IPS-NIHi7 (cell line): Measurements from ENCODE around the gene CFTR.
A peak's percentile ranks its signal among the peaks of the same experiment; 100 is the strongest.
"Not testable (repeated sequence)": the region's sequence is repeated elsewhere in the genome, so short reads cannot be mapped to it uniquely, and the experiment has no call there.

Source experiments
- DNase-seq: peaks from one replicate; pipeline ENCODE4 v3.0.0; 2012; ENCODE audit warnings: mixed read lengths; ENCODE audit errors: extremely low spot score

Gene CFTR

DNA sequence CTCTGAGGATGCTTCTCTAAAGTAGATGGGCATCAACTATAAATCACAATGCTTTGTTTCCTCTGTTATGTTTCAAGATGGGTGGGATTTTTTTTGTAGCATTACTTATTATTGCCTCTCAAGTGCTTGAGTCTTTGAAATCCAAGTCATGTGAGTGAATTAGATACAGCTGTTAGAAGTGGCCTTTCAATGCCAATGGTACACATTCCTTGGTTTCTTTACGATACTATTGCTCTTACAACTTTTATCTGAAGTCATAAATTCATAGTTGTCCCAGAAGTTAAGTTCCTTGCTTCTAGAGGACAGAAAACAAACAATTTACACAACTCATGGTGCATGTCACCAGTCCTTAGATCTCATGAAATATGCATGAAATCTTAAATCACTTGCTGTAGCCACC lies 15.5 kb downstream of the CFTR start:
- DNase-seq, result no peak

DNA sequence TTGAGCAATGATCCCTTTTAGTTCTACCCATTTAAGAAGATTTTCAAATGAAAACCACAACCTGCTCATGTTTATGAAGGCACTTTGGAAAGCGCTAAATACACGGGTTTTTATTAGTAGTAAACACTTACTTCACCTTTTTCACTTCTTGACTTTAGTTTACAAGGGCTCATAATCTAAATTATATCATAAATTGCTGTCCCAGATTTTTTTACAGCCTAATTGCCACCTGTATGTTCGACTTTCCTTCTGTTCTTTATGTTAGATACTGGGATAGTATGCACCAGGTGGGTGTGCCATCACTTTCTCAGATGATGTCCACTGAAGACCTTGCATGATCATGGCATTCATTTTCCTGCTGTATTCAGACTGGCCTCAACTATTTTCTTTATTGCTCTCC lies 22.5 kb downstream of the CFTR start:
- no peak for DNase-seq

GRCh38 chr7:117505238-117505637 lies 25.4 kb downstream of the CFTR start:
- DNase-seq, result no peak

DNA sequence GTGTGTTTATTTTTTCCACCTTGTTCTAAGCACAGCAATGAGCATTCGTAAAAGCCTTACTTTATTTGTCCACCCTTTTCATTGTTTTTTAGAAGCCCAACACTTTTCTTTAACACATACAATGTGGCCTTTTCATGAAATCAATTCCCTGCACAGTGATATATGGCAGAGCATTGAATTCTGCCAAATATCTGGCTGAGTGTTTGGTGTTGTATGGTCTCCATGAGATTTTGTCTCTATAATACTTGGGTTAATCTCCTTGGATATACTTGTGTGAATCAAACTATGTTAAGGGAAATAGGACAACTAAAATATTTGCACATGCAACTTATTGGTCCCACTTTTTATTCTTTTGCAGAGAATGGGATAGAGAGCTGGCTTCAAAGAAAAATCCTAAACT lies 28.9 kb downstream of the CFTR start:
- no peak for DNase-seq

- DNase-seq, result not testable (repeated sequence)
Observed at GRCh38 chr7:117517194-117517593, 37.4 kb downstream of the CFTR start.

DNA sequence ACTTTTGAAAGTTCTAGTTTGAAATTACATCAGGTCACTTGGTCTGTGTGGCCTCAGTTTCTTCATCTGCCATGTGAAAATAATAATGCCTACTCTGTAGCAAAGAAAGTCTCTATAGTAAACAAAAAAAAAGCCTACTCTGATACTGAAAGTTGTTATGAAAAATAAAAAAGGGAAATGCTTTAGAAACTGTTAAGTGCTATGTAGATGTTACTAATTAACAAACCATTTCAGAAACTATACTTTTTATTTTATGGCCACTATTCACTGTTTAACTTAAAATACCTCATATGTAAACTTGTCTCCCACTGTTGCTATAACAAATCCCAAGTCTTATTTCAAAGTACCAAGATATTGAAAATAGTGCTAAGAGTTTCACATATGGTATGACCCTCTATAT lies 50.6 kb downstream of the CFTR start:
- DNase-seq, result no peak

DNA sequence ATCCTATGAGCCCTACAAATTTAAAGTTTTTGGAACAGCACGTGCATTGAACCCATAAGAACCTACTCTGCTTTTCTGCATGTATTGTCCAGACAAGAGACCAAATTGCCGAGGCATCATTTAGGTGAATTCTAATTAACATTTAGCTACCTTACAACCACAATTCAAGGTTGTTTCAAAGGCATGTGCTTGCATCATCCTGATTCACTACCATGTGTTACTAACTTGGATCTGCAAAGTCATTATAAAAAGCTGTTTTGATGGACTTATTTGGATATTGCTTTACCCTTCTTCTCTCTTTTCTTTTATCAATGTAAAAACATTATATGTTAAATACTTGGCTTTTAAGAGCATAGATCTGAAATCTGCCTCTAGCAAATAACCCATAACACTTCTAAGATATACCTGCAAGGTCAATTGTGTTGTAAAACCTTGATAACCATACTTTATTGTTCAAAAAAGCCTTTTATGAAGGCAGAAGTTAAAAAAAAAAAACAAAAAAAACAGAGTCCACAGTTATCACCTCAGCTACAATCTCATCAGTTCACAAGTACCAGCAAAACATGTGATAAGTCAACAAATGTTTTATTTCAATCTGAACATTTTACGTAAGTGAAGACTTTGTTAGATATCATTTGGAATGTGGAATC lies 51.9 kb downstream of the CFTR start:
- DNase-seq, result no peak

GRCh38 chr7:117538053-117538452 lies 58.2 kb downstream of the CFTR start:
- no peak for DNase-seq

DNA sequence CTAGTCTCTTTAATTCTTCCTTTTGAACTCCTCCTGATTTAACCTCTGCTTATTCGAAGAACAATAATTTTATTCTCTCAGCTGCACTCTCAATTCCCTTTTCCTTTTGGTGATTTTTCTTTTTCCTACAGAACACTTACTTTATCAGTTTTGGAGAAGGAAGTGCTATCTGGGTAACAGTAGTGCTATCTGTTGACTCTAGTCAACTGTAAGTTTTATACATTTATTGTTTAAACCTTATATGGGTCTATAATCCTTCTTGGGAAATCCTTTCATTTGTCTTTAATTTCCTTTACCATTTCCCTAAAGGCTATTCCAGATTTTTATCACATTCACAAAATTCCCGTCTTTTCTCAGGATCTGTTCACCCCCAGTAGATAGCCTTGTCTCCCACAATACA lies 64.2 kb downstream of the CFTR start:
- DNase-seq, result no peak

DNA sequence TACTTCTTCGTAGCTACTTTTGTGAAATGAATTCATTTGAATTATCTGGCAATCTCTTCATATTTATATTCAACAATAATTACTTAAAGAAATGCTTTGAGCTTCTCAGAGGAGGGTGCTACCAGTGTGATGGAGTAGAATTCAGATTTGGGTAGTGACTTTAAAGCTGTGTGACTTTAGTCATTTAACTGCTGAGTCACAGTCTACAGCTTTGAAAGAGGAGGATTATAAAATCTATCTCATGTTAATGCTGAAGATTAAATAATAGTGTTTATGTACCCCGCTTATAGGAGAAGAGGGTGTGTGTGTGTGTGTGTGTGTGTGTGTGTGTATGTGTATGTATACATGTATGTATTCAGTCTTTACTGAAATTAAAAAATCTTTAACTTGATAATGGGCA lies 68.2 kb downstream of the CFTR start:
- no peak for DNase-seq

DNA sequence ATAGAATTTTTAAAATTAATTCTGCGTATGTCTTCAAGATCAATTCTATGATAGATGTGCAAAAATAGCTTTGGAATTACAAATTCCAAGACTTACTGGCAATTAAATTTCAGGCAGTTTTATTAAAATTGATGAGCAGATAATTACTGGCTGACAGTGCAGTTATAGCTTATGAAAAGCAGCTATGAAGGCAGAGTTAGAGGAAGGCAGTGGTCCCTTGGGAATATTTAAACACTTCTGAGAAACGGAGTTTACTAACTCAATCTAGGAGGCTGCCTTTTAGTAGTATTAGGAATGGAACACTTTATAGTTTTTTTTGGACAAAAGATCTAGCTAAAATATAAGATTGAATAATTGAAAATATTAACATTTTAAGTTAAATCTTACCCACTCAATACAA lies 70.8 kb downstream of the CFTR start:
- no peak for DNase-seq

DNA sequence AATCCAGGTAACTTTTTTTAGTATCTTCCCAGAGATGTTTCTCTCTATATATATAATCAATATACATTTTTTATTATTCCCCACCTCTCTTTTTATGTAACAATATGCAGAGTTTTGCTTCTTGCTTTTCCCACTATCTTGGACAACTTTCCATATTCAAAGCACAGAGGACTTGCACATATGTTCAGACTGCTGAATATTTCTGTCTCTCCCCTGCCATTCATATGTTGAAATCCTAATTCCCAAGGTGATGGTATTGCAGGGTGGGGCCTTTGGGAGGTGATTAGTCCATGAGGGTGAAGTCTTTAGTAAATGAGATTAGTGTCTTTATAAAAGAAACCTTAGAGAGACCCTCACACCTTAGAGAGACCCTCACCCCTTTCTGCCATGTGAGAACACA lies 72.8 kb downstream of the CFTR start:
- DNase-seq, result no peak

- no peak for DNase-seq
Observed at GRCh38 chr7:117555260-117555659, 75.4 kb downstream of the CFTR start.

GRCh38 chr7:117559391-117559790 lies 79.6 kb downstream of the CFTR start:
- no peak for DNase-seq

DNA sequence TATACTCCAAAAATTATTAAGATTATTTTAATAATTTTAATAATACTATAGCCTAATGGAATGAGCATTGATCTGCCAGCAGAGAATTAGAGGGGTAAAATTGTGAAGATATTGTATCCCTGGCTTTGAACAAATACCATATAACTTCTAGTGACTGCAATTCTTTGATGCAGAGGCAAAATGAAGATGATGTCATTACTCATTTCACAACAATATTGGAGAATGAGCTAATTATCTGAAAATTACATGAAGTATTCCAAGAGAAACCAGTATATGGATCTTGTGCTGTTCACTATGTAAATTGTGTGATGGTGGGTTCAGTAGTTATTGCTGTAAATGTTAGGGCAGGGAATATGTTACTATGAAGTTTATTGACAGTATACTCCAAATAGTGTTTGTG lies 80.2 kb downstream of the CFTR start:
- DNase-seq, result no peak

DNA sequence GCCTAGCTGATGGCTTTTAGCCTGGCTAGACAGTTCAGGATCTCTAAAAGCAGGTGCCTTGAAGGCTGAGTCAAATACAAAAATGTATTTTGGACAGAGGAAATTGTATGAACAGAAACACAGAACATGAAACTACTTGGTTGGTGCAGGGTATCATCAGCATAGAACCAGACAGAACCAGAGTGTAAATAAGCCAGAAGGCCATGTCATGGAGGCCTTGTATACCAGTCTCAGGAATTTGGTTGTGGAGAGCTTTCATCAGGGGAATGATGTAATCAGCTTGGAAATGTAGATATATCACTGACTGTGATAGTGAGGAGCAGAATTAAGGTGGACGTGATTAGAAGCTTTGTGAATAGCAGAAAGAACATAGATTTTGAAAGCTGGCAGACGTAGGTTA lies 82.9 kb downstream of the CFTR start:
- DNase-seq, result no peak

DNA sequence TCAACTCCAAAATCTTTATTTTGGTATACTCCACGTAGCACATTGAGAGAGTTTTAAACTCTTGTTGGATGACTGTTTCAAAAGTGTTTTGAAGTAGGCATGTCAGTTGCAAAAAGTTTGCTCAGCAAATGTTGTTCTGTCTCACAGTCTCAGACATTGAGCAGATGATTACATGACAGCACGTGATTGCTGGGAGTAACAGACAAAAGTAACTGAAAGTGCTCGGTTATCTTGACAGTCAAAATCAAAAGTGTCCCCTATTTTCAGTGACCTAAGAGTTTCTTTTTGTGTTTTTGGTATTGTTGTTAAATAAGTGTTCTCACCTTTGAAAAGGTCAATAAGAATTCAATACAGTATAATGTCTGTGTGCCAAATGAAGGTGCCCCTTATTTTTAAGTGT lies 84.3 kb downstream of the CFTR start:
- DNase-seq, result no peak

DNA sequence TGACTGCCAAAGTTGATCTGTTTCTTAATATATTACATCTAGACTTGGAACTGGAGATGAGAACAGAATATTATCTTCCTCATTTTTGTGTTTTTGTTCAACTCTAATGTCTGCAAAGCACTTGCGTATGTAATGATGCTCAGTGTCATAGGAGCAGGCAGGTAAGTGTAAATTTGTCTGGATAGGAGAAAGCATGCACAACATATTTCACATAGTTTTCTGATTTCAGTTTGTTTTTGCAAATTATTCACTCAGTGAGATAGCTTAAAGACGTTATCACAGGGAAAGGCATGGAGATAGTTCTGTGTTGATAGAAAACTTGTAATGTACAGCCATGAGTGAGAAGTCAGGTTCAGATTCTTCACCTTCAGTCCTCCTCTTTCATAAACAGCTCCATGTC lies 84.8 kb downstream of the CFTR start:
- no peak for DNase-seq

DNA sequence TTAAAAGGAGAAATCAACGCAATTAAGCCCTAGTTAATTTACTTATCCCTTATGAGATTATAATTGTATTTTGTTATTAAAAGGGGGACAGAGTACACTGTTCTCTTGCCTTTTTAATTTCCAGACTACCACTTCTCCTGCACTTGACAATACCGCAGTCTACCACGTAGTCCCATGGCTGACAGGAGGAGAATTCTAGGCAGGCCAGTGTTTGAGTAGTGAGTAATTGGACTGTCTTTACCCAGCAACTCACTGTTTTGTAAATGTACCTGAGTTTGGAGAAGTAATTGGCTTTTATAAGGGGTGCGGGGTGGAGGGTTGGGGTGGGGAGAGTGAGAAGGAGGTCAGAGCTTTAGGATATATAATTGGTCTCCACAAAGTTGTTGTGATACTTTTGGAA lies 85.4 kb downstream of the CFTR start:
- no peak for DNase-seq

- no peak for DNase-seq
Observed at GRCh38 chr7:117567781-117568180, 88.0 kb downstream of the CFTR start.

DNA sequence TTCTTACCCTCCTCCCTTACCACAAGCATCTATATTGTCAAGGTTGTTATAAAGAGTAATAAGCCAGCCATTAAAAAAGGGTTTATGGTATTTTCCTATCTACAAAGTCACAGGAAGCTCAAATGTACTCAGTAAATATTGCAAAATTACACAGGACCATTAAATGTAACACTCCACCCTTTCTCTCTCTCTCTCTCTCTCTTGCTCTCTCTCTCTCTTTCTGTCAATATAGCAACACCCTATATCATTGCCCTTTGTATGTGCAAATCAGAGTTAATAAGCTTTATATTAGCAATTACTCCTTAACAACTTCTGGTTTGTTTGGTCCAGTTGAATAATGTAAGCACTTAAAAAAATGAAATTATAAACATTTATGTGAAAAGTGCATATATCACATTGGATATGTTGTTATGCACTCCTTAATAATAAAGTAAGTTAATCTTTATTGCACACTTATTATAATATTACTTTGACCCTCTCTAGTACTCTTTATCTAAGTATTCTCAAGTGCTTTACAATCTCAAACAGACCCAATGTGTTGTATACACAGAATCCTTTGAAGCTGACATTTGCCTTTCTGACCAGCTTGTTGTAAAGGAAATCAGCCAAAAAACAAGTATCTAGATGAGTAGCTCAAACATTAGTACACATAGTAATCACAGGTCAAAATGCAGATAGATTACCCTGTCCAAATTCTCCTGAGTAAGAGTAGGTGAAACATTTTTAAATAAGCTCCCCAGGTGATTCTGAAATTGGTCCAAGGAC lies 93.2 kb downstream of the CFTR start:
- no peak for DNase-seq

DNA sequence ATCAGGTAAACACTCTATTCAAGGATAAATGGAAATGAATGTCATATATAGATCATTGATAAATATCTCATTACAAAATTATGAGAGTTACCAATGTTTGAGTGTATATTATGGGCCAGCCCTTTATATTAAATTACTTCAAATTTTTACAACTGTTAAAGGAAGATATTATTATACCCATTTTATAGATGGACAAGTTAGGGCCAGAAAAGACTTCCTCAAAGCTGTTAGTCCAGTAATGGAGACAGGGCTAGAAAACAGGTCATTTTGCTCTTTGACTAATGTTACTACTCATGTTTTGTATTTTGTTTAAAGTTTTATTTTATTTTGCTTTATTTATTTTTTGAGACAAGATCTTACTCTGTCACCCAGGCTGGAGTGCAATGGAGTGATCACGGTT lies 101.6 kb downstream of the CFTR start:
- DNase-seq, result no peak

DNA sequence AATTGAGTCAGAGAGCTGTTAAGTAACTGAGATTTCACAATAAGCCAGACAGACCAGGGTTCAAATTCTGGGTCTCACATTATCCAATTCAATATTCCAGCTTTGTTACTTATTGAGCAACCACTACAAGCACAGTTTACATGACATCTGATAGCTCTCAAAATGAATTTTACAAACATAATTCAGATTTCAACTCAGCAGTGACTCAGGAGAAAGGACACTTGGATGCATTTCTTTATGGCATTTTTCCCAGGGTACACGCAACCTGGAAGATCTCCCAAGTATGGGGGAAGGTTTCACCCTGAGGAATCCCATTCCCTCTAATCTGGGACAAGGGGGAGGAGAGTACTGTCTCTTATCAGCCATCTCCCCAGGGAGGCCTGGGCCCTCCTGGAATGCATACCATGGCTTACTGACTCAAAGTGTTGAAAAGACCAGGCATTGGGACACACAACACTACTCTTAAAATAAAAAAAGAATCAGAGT lies 102.4 kb downstream of the CFTR start:
- peak; percentile 54 for DNase-seq

DNA sequence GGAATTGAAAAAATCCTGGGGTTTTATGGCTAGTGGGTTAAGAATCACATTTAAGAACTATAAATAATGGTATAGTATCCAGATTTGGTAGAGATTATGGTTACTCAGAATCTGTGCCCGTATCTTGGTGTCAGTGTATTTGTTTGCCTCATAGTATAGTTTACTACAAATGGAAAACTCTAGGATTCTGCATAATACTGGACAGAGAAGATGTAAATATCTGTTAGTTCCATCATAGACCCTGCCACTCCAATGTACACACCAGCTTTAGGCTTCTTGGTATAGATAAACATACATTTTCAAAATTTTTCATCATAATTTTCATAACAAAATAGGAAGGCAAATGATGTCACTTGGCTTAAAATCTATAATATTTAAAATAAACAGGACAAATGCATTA lies 108.1 kb downstream of the CFTR start:
- no peak for DNase-seq
